K562 (cell line): ENCODE results near the gene DYRK1A. TPM values are rescaled to one million over a fixed set of nuclear protein-coding genes. Genes with fewer than 3 reads are reported as not detected.

Experiments
- MGA ChIP-seq: fragments of 450-650 bp; IDR thresholded peaks from 2 replicates; pipeline ENCODE4 v1.6.1; 2016; ENCODE audit warnings: mild to moderate bottlenecking, moderate library complexity
- polyA plus RNA-seq, 8 experiments: library from polyadenylated mRNA; depleted of rRNA in 4 of 8; stranded (reverse) in 5 of 8; unstranded in 3 of 8; fragments of >200 nt; fragmentation: Nextera tagmentation in 2 of 8; fragmentation: Illumina TruSeq in 1 of 8; extraction: Ambion mirVana in 2 of 8; extraction: Trizol in 1 of 8; gene quantifications; 2 replicates each; pipeline versions ENCODE4 v1.2.1 to v1.2.3, GENCODE V29; 2011 to 2014; ENCODE audit warnings: inconsistent platforms in 1 of 8, missing spikeins in 1 of 8
- total RNA-seq, 7 experiments: library from RNA; depleted of rRNA in 6 of 7; stranded (reverse); fragments of >200 nt in 6 of 7; fragmentation: Illumina TruSeq in 2 of 7; extraction: Trizol in 2 of 7; gene quantifications; 2 replicates each; pipeline versions ENCODE4 v1.2.1 to v1.2.3, GENCODE V29; 2011 to 2021; ENCODE audit warnings: low replicate concordance in 1 of 7

Gene DYRK1A
- total and polyA plus RNA-seq, 9 of the 15 experiments (the other 6 are each of a cell fraction or from before 2014, with no cell fraction given) = 3.7 to 64.8 (median 42.3) TPM

GRCh38 chr21:37369307-37369854 is 2.8 kb downstream of the DYRK1A start (continued):
- TF ChIP-seq MGA = no peak
